Peyer's patch (tissue), 4 donors: ENCODE measurements around the gene SCARF1. TPM values are rescaled to one million over a fixed set of nuclear protein-coding genes. Genes with fewer than 3 reads are reported as not detected.

ENCODE experiments used
- DNase-seq, 3 donors: peaks; one replicate each; pipeline ENCODE4 v3.0.0-alpha.2; 2017 to 2019
- H3K27ac ChIP-seq, 4 donors: fragments of 200-600 bp; sonication (generic); one replicate each; pipeline ENCODE4 v1.5.1; 2016 to 2019
- H3K27me3 ChIP-seq, 2 donors: fragments of 200-600 bp; sonication (generic); one replicate each; pipeline ENCODE4 v1.5.1; 2019
- H3K36me3 ChIP-seq, 3 donors: fragments of 200-600 bp; sonication (generic); one replicate each; pipeline ENCODE4 v1.5.1; 2016 to 2019
- H3K4me1 ChIP-seq, 4 donors: fragments of 200-600 bp; sonication (generic); one replicate each; pipeline ENCODE4 v1.5.1; 2016 to 2019
- H3K4me3 ChIP-seq, 4 donors: fragments of 200-600 bp; sonication (generic); 1 replicate in 3 of 4; 2 replicates in 1 of 4; pipeline ENCODE4 v1.5.1; 2016 to 2019; ENCODE audit warnings: mild to moderate bottlenecking in 1 of 4
- H3K9me3 ChIP-seq, 4 donors: fragments of 200-600 bp; sonication (generic); one replicate each; pipeline ENCODE4 v1.5.1; 2016 to 2019; ENCODE audit warnings: mild to moderate bottlenecking in 1 of 4
- CTCF ChIP-seq, 6 experiments: fragments of 450-650 bp in 4 of 6; fragments of 200-600 bp in 2 of 6; sonication (generic) in 1 of 6; IDR thresholded peaks; one replicate each; pipeline ENCODE4 v1.5.1; 2017 to 2019; ENCODE audit warnings: antibody characterized with exemption in 6 of 6, mild to moderate bottlenecking in 3 of 6, moderate library complexity in 1 of 6
- POLR2A ChIP-seq, 2 donors: fragments of 450-650 bp; IDR thresholded peaks; one replicate each; pipeline ENCODE4 v1.5.1; 2017; ENCODE audit warnings: antibody characterized with exemption in 2 of 2, mild to moderate bottlenecking in 2 of 2, moderate library complexity in 2 of 2
- total RNA-seq, 4 donors: library from RNA; depleted of rRNA; stranded (reverse); fragments of >200 nt; gene quantifications; one replicate each; pipeline ENCODE4 v1.1.0, GENCODE V29; 2016

Gene SCARF1
- total RNA-seq, 4 donors from 2014 or later = 9.8 to 32.2 (median 20.3) TPM

GRCh38 chr17:1606352-1606985, 39.1 kb downstream of the SCARF1 start:
- Histone ChIP-seq H3K4me3 (no peak overlapping the region), H3K27me3 (no peaks in the 10 kb centered on the region), H3K27ac (peak overlapping the region; percentile 3 to 55 (median 24)), H3K4me1 (peaks cover 0 to 8% (median 4%) of the 10 kb centered on the region in 4 donors), H3K9me3 (no peaks in the 10 kb centered on the region), H3K36me3 (peaks cover 0 to 7% (median 0%) of the 10 kb centered on the region in 3 donors)
- DNase-seq = no peak
- TF ChIP-seq CTCF (IDR thresholded peaks at IDR 0.05) (no peak), POLR2A (IDR thresholded peaks at IDR 0.05) (no peak)

- H3K4me1 ChIP-seq = peaks cover 0 to 8% (median 4%) of the 10 kb centered on the region in 4 donors
- TF ChIP-seq CTCF (IDR thresholded peaks at IDR 0.05) (no peak), POLR2A (IDR thresholded peaks at IDR 0.05) (no peak)
- no peaks in the 10 kb centered on the region for H3K27me3 ChIP-seq
- peaks cover 0 to 7% (median 0%) of the 10 kb centered on the region in 3 donors for H3K36me3 ChIP-seq
- no peak for DNase-seq
- no peaks in the 10 kb centered on the region for H3K9me3 ChIP-seq
- H3K4me3 ChIP-seq = no peak overlapping the region
- peak overlapping the region in 2 of 4 donors; percentile 8 to 55 for H3K27ac ChIP-seq
Measured at GRCh38 chr17:1605681-1606351, 39.7 kb downstream of the SCARF1 start.

- no peak overlapping the region for H3K4me3 ChIP-seq
- H3K9me3 ChIP-seq = no peaks in the 10 kb centered on the region
- TF ChIP-seq CTCF (IDR thresholded peaks at IDR 0.05) (no peak), POLR2A (IDR thresholded peaks at IDR 0.05) (no peak)
- peaks cover 0 to 7% (median 0%) of the 10 kb centered on the region in 3 donors for H3K36me3 ChIP-seq
- peaks cover 0 to 8% (median 4%) of the 10 kb centered on the region in 4 donors for H3K4me1 ChIP-seq
- no peak for DNase-seq
- no peaks in the 10 kb centered on the region for H3K27me3 ChIP-seq
- no peak overlapping the region for H3K27ac ChIP-seq
Measured at GRCh38 chr17:1604831-1605528, 40.6 kb downstream of the SCARF1 start.

GRCh38 chr17:1601571-1601970, 44.0 kb downstream of the SCARF1 start:
- peaks cover 0 to 7% (median 0%) of the 10 kb centered on the region in 3 donors for H3K36me3 ChIP-seq
- H3K4me3 ChIP-seq = no peak overlapping the region
- DNase-seq = no peak
- H3K9me3 ChIP-seq = no peaks in the 10 kb centered on the region
- no peak for TF ChIP-seq CTCF (IDR thresholded peaks at IDR 0.05)
- TF ChIP-seq POLR2A (IDR thresholded peaks at IDR 0.05) = no peak
- no peak overlapping the region for H3K27ac ChIP-seq
- no peaks in the 10 kb centered on the region for H3K27me3 ChIP-seq
- no peaks in the 10 kb centered on the region for H3K4me1 ChIP-seq

GRCh38 chr17:1598399-1599095, 47.0 kb downstream of the SCARF1 start:
- Histone ChIP-seq H3K27me3 (no peaks in the 10 kb centered on the region), H3K4me3 (no peak overlapping the region), H3K9me3 (no peaks in the 10 kb centered on the region), H3K27ac (peak overlapping the region in 2 of 4 donors; percentile 19 to 43), H3K36me3 (peaks cover 0 to 7% (median 0%) of the 10 kb centered on the region in 3 donors), H3K4me1 (peaks cover 0 to 8% (median 6%) of the 10 kb centered on the region in 4 donors)
- DNase-seq = no peak
- TF ChIP-seq CTCF (IDR thresholded peaks at IDR 0.05) (no peak), POLR2A (IDR thresholded peaks at IDR 0.05) (no peak)
